ENCODE results near the gene JARID2. TPM values are rescaled to one million over a fixed set of nuclear protein-coding genes. Genes with fewer than 3 reads are reported as not detected.

Gene JARID2
- polyA plus RNA-seq, 1 donor from 2014 or later: 25.5 TPM

DNA sequence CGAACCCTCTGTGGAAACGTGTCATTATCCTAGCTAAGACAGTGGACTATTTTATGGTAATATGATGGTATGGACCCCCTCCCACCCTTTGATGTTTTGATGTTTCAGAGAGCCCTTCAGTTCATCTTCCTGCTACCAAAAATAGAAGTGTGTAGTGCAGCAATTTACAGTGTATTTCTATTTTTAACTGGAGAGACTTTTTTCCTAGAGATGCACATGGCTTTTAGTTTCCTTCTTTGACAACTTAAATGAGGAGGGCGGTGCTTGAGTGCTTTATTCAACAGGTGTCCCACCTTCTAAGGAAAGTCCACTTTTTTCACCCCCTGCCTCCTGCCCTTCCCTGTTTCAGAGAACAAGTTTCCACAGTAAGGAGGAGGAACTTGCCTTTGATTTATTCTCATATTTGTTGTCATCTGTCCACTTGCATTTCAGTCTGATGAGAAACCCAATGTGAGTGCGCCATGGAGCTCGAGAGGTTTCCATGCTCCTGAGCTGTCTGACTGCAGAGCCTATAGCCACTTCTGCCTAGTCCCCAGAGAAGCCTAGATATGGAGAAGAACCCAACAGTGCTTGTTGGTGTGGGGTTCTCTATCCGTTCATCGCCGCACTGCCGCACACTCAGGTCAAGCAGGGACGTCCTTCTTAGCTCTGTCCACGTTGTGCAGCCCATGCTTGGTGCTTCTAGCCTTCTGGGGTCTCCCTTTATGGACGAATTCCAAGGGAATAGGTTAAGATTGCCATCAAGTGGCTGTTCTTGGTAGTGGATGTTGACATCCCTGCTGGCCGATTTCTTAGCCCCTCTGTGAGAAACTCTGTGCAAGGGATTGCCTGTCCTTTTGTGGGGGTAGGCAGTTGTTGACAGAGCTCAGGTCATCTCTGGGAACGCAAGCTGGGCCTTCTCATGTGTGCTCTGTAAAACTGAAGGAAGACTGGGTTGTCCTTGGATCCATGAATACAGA lies 144.2 kb downstream of the JARID2 start:
- Histone ChIP-seq H3F3A (ENCODE audit: insufficient read depth, low read length, poor library complexity, severe bottlenecking) (no peaks in the 10 kb centered on the region), H3K4me3 (ENCODE audit: low read length) (no peak overlapping the region), H3K4me2 (ENCODE audit: low read length) (no peak overlapping the region), H3K27me3 (ENCODE audit: insufficient read depth, low read depth, low read length) (no peaks in the 10 kb centered on the region), H3K27ac (ENCODE audit: low read length) (no peak overlapping the region), H3K9ac (ENCODE audit: low read length) (no peak overlapping the region), H3K9me2 (ENCODE audit: insufficient read depth, low read length) (no peaks in the 10 kb centered on the region), H4K20me1 (ENCODE audit: insufficient read depth) (no peaks in the 10 kb centered on the region), H3K36me3 (ENCODE audit: insufficient read depth, low read length) (no peaks in the 10 kb centered on the region), H3K79me2 (replicated peaks; ENCODE audit: insufficient read depth, low read length) (peaks cover 83% of the 10 kb centered on the region), H2AFZ (ENCODE audit: low read depth, low read length) (no peak overlapping the region), H3K9me3 (ENCODE audit: low read length) (no peaks in the 10 kb centered on the region)
- no peak for TF ChIP-seq MXI1 (conservative IDR thresholded peaks at IDR 0.05; ENCODE audit: poor library complexity, severe bottlenecking)
- TF ChIP-seq, protein P1, sequence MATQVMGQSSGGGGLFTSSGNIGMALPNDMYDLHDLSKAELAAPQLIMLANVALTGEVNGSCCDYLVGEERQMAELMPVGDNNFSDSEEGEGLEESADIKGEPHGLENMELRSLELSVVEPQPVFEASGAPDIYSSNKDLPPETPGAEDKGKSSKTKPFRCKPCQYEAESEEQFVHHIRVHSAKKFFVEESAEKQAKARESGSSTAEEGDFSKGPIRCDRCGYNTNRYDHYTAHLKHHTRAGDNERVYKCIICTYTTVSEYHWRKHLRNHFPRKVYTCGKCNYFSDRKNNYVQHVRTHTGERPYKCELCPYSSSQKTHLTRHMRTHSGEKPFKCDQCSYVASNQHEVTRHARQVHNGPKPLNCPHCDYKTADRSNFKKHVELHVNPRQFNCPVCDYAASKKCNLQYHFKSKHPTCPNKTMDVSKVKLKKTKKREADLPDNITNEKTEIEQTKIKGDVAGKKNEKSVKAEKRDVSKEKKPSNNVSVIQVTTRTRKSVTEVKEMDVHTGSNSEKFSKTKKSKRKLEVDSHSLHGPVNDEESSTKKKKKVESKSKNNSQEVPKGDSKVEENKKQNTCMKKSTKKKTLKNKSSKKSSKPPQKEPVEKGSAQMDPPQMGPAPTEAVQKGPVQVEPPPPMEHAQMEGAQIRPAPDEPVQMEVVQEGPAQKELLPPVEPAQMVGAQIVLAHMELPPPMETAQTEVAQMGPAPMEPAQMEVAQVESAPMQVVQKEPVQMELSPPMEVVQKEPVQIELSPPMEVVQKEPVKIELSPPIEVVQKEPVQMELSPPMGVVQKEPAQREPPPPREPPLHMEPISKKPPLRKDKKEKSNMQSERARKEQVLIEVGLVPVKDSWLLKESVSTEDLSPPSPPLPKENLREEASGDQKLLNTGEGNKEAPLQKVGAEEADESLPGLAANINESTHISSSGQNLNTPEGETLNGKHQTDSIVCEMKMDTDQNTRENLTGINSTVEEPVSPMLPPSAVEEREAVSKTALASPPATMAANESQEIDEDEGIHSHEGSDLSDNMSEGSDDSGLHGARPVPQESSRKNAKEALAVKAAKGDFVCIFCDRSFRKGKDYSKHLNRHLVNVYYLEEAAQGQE (IDR thresholded peaks at IDR 0.05; ENCODE audit: borderline replicate concordance): no peak
- TF ChIP-seq, protein P2, sequence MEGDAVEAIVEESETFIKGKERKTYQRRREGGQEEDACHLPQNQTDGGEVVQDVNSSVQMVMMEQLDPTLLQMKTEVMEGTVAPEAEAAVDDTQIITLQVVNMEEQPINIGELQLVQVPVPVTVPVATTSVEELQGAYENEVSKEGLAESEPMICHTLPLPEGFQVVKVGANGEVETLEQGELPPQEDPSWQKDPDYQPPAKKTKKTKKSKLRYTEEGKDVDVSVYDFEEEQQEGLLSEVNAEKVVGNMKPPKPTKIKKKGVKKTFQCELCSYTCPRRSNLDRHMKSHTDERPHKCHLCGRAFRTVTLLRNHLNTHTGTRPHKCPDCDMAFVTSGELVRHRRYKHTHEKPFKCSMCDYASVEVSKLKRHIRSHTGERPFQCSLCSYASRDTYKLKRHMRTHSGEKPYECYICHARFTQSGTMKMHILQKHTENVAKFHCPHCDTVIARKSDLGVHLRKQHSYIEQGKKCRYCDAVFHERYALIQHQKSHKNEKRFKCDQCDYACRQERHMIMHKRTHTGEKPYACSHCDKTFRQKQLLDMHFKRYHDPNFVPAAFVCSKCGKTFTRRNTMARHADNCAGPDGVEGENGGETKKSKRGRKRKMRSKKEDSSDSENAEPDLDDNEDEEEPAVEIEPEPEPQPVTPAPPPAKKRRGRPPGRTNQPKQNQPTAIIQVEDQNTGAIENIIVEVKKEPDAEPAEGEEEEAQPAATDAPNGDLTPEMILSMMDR (IDR thresholded peaks at IDR 0.05; ENCODE audit: poor library complexity, severe bottlenecking): peak; percentile 90
- peak; percentile 94 for TF ChIP-seq SMC3 (conservative IDR thresholded peaks at IDR 0.05; ENCODE audit: poor library complexity)
- no peak for TF ChIP-seq EP300 (conservative IDR thresholded peaks at IDR 0.05; ENCODE audit: poor library complexity, severe bottlenecking)
- TF ChIP-seq POLR2AphosphoS5 (IDR thresholded peaks at IDR 0.05): no peak
- TF ChIP-seq RAD21 (conservative IDR thresholded peaks at IDR 0.05): peak; percentile 93
- no peak for TF ChIP-seq EZH2 (IDR thresholded peaks at IDR 0.05; ENCODE audit: borderline replicate concordance, insufficient read depth, low read length, poor library complexity, severe bottlenecking)
- TF ChIP-seq TAF1 (IDR thresholded peaks at IDR 0.05; ENCODE audit: low read depth): no peak

DNA sequence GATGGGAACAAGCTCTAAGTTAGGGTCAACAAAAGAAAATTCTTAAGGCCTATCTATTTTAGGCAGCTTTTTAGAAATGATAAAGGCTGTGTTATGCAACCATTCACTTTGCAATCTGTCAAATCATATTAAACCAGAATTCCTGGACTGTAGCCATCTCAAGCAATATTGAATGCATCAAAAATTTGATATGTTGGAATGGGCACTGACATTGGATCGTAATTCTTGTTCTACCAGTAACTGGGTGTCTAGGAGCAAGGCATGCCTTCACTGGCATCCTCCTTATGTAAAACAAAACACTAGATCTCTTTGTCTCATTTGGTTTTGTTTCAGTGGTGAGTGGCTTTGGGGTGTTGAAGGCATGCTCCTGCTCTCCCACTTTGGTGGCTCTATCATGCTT lies 145.6 kb downstream of the JARID2 start:
- Histone ChIP-seq H2AFZ (ENCODE audit: low read depth, low read length) (no peak overlapping the region), H3K4me3 (ENCODE audit: low read length) (no peak overlapping the region), H3K9me3 (ENCODE audit: low read length) (no peaks in the 10 kb centered on the region), H3K79me2 (replicated peaks; ENCODE audit: insufficient read depth, low read length) (peaks cover 71% of the 10 kb centered on the region), H3K36me3 (ENCODE audit: insufficient read depth, low read length) (no peaks in the 10 kb centered on the region), H3K9ac (ENCODE audit: low read length) (no peak overlapping the region), H3K9me2 (ENCODE audit: insufficient read depth, low read length) (no peaks in the 10 kb centered on the region), H3K27ac (ENCODE audit: low read length) (no peak overlapping the region), H3K27me3 (ENCODE audit: insufficient read depth, low read depth, low read length) (no peaks in the 10 kb centered on the region), H3K4me2 (ENCODE audit: low read length) (no peak overlapping the region), H4K20me1 (ENCODE audit: insufficient read depth) (no peaks in the 10 kb centered on the region), H3F3A (ENCODE audit: insufficient read depth, low read length, poor library complexity, severe bottlenecking) (no peaks in the 10 kb centered on the region)
- TF ChIP-seq TAF1 (IDR thresholded peaks at IDR 0.05; ENCODE audit: low read depth) (no peak), MXI1 (conservative IDR thresholded peaks at IDR 0.05; ENCODE audit: poor library complexity, severe bottlenecking) (no peak), SMC3 (conservative IDR thresholded peaks at IDR 0.05; ENCODE audit: poor library complexity) (no peak), RAD21 (conservative IDR thresholded peaks at IDR 0.05) (no peak), EP300 (conservative IDR thresholded peaks at IDR 0.05; ENCODE audit: poor library complexity, severe bottlenecking) (no peak), EZH2 (IDR thresholded peaks at IDR 0.05; ENCODE audit: borderline replicate concordance, insufficient read depth, low read length, poor library complexity, severe bottlenecking) (no peak)
- TF ChIP-seq, protein P2 (IDR thresholded peaks at IDR 0.05; ENCODE audit: poor library complexity, severe bottlenecking): no peak
- TF ChIP-seq, protein P1 (IDR thresholded peaks at IDR 0.05; ENCODE audit: borderline replicate concordance): no peak
